ENCODE data around the gene SLC9A6.

SLC9A6 gene

GRCh38 chrX:136061286-136061685, 76.1 kb downstream of the SLC9A6 start:
- no peak overlapping the region for H3K27ac ChIP-seq

DNA sequence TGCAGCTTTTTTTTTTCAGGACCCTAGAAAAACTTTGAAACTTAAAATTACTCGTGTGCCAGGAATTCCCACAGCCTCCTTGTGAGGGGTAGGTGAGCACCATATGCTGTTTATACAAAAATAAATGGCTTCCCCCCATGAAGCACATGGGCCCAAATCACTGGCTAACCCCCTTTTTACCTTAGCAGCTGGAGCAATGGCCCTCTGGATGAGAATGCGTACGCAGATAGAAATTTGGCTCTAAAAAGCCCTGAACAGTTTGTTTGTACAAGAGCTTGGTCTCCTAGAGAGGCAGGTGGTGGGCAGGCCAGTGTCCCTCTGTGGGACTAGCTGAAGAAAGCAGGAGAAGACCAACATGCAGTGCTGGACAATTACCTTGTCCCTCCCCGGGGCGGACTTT, 76.5 kb downstream of the SLC9A6 start:
- no peak overlapping the region for H3K27ac ChIP-seq
- TF ChIP-seq, protein P1, sequence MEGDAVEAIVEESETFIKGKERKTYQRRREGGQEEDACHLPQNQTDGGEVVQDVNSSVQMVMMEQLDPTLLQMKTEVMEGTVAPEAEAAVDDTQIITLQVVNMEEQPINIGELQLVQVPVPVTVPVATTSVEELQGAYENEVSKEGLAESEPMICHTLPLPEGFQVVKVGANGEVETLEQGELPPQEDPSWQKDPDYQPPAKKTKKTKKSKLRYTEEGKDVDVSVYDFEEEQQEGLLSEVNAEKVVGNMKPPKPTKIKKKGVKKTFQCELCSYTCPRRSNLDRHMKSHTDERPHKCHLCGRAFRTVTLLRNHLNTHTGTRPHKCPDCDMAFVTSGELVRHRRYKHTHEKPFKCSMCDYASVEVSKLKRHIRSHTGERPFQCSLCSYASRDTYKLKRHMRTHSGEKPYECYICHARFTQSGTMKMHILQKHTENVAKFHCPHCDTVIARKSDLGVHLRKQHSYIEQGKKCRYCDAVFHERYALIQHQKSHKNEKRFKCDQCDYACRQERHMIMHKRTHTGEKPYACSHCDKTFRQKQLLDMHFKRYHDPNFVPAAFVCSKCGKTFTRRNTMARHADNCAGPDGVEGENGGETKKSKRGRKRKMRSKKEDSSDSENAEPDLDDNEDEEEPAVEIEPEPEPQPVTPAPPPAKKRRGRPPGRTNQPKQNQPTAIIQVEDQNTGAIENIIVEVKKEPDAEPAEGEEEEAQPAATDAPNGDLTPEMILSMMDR (IDR thresholded peaks at IDR 0.05) = no peak
- no peak for TF ChIP-seq ZFX (IDR thresholded peaks at IDR 0.05; ENCODE audit: borderline replicate concordance)

More at GRCh38 chrX:136061286-136061685, 76.1 kb downstream of the SLC9A6 start:
- TF ChIP-seq ZFX (IDR thresholded peaks at IDR 0.05; ENCODE audit: borderline replicate concordance) = no peak
- TF ChIP-seq, protein P1 (IDR thresholded peaks at IDR 0.05) = no peak

DNA sequence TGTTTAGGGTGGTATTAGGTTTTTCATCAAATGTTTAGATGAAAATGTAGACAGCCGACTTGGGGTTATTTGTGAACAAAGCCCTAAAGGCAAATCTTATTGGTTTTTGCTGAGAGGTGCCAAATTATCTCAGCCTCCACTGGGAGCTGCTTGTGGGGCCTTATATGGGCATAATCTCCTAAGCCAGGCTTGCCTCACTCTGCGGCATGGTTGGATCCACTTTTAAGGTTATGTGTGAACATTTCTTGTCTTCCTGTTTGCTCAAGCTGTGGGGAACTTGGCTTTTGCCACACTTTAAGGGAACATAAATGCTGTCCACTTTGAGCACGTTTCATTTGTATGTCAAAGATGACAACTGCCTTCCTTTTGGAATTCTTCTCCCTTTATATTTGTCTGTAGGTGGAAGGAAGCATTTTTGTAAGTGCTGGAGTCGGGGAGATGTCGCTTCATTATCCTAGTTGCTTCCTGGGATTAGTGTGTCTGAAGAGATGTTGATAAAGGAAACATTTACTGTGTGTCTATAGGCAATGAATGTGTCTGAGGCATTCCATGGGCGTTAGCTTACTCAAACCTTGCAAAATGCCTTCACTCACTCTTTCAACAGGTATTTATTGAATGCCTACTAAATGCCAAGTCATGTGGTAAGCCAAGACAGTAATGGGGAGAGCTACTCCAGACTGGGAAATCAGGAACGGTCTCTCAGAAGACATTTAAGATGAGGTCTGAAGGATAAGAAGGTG, 78.3 kb downstream of the SLC9A6 start:
- no peak for TF ChIP-seq ZFX (IDR thresholded peaks at IDR 0.05; ENCODE audit: borderline replicate concordance)
- TF ChIP-seq, protein P1 (IDR thresholded peaks at IDR 0.05) = no peak
- no peak overlapping the region for H3K27ac ChIP-seq

DNA sequence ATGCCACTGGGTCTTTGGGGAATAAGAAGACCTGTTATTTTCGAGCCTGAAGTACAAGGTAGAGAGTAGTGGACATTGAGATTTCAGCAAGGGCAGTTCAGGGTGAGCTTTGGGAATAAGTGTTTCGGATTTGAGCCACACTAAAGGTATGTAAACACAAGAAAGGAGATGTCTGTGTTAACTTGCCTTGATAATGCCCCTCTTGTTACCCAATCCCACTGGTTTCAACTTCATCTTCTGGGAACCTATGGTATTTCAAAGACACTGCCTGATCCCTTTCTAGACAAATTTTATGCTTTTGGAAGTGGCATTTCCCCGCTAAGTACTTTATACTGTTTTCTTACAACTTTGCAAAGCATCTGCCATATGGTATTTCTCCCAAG, 79.4 kb downstream of the SLC9A6 start:
- no peak overlapping the region for H3K27ac ChIP-seq
- TF ChIP-seq, protein P1 (IDR thresholded peaks at IDR 0.05) = no peak
- TF ChIP-seq ZFX (IDR thresholded peaks at IDR 0.05; ENCODE audit: borderline replicate concordance) = no peak

DNA sequence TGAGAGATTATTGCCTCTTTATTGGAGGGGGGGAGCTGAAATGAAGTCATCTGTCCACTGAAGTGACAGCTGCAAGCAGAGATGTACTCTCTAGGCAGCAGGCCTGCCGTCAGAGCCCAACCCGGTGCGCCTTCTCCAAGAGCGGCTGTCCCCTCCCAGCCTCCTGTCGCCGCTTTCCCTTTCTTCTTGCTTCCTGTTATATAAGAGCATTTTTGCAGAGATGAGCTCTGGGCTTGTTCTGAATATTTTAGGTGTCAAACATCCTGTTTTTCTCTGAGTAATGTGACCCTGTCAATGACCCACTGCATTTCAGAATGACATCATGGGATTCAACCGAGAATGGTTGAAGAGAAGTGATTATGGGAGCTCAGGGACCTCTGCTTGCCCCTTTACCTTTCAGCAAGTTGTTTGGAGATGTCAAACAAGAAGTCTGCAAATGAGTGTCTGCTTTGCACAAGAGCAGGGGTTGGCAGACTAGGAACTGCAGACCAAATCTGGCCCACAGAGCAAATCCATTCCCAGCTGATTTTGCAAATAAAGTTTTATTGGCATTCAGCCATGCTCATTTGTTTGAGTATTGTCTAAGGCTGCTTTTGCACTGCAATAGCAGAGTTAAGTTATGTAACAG, 79.9 kb downstream of the SLC9A6 start:
- no peak overlapping the region for H3K27ac ChIP-seq

DNA sequence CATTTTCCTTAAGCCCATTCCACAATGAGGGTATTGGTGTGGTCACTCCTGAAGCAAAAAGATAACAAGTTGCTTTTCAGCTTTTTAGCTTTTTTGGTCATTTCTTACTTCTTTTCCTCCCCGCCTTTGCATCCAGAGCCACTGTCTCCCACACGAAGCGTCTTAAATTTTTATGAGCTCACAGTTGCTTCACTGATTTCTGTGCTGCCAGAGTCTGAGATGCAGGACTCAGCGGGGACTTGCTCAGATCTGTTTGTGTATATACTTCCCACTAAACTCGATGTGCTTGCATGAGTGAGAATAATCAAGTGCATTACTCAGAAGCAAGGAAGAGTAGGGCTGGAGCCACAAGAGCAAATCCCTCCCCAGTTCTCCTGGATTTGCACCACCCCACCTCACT, 81.9 kb downstream of the SLC9A6 start:
- no peak for TF ChIP-seq ZFX (IDR thresholded peaks at IDR 0.05; ENCODE audit: borderline replicate concordance)
- TF ChIP-seq, protein P1 (IDR thresholded peaks at IDR 0.05) = no peak
- no peak overlapping the region for H3K27ac ChIP-seq

More for the DNA sequence above, 79.9 kb downstream of the SLC9A6 start:
- TF ChIP-seq, protein P1 (IDR thresholded peaks at IDR 0.05) = no peak
- TF ChIP-seq ZFX (IDR thresholded peaks at IDR 0.05; ENCODE audit: borderline replicate concordance) = no peak

- TF ChIP-seq, protein P1 (IDR thresholded peaks at IDR 0.05) = no peak
- no peak for TF ChIP-seq ZFX (IDR thresholded peaks at IDR 0.05; ENCODE audit: borderline replicate concordance)
- no peak overlapping the region for H3K27ac ChIP-seq
These were observed 82.7 kb downstream of the SLC9A6 start for GRCh38 chrX:136067966-136068365.

Data from 22Rv1 (cell line).